HG02943 (cell line): ENCODE measurements around the gene CSAG2.
"Not testable (repeated sequence)": the region's sequence is repeated elsewhere in the genome, so short reads cannot be mapped to it uniquely, and the experiment has no call there.

ENCODE experiments used
- ATAC-seq: cut with Tn5 transposase; IDR thresholded peaks from one replicate; pipeline ENCODE4 v1.9.1; 2021; ENCODE audit warnings: mild to moderate bottlenecking, low read depth, moderate library complexity; ENCODE audit not compliant: unreplicated experiment

The CSAG2 gene, protein sequence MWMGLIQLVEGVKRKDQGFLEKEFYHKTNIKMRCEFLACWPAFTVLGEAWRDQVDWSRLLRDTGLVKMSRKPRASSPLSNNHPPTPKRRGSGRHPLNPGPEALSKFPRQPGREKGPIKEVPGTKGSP

DNA sequence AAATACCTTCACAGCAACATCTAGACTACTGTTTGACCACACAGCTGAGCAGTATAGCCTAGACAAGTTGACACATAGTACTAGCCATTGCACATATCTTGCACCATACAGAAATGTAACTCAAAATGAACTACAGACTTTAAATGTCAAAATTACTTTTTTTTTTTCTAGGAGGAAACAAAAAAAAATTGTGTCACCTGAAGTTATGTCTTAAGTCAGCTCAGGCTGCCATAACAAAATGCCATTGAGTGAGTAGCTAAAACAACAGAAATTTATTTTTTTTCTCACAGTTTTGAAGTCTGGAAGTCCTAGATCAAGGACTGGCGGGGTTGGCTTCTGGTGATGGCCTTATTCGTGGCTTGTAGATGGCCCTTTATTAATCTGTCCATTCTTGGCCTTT is at the start of gene CSAG2:
CSAG2 (minus strand) TSS at position 101 of the 400 bp plus-strand sequence. CDS start 161 bp downstream, outside the sequence.
- not testable (repeated sequence) for ATAC-seq

DNA sequence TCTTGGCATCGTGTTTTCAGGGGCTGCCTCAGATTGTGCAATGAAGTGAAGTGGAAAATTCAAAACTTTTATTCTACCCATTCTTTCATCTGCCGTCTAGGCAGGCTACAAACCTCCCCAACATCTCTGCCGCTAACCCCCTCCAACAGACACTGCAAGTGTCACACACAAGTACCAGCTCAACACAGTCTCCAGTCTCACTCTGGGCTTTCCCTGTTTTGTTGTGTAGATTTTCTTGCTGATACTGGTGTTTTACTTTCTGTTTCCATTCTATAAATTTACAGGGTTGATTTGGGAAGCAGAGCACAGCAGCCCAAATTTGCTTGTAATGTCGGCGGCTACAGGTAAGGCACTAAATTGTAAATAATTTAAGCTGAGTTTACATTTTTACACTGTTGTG is 45.8 kb upstream of the CSAG2 start:
- not testable (repeated sequence) for ATAC-seq

DNA sequence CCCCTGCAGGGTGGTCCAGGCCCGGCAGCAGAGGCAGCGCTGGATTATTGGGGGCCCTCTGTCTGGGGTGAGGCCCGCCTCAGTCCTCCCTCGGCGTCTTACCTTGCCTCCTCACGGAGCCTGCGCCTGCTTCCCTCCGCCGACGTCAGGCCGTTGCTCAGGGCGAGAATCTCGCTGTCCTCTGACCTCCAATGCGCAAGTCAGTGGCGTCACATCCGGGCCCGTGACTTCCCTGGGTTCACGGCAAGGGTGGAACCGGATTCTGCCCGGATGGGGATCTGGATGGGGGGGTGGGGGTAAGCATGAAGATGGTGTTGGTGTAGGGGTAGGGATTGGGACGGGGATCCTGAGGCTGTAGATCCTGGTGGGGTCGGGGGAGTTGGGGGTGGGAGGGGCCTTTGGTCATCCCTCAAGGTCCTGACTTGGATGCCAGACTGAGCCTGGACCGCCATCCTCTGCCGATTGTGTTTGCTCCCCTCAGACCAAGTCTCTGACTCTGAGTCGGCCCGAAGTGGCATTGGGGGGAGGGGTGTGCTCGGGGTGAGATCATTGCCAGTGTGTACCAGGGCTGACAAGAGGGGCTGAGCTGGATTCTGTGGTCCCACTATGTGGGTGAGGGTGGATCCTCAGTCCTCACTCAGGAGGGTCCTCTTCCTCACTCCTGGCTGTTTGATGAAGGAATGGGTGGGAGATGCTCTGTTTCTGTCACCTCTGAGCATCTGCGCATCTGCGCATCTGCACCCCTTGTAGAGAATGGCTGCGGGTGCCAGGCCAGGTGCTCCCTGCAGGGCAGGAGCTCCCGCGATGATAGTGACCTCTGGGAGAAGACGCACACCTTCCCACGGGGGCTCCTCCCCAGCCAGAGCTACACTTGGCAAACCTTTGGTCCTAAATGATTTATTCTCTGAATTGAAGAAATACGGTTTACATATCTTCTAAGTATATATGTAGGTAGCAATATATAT is 44.9 kb upstream of the CSAG2 start, which contains the start of gene MAGEA2:
MAGEA2 (minus strand) TSS at position 157 of the 965 bp plus-strand sequence. CDS start 2,479 bp downstream, outside the sequence.
- not testable (repeated sequence) for ATAC-seq

DNA sequence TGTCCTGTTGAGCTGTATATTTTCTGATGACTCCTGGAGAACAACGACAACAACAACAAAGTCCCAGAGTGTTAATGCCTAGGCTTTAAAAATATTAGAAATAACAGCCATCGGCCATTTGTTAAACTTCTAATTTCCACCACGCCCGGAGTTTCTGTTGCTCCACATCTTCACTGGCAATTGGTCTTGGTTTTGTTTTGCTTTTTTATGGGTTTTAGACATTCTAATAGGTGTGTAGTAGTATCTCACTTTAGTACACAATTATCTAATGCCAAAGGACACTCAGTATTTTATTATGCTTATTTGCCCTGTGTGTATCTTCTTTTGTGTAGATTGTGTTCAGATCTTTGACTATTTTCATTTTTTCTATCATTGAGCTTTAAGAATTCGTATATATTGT is 29.5 kb upstream of the CSAG2 start:
- ATAC-seq: no peak

DNA sequence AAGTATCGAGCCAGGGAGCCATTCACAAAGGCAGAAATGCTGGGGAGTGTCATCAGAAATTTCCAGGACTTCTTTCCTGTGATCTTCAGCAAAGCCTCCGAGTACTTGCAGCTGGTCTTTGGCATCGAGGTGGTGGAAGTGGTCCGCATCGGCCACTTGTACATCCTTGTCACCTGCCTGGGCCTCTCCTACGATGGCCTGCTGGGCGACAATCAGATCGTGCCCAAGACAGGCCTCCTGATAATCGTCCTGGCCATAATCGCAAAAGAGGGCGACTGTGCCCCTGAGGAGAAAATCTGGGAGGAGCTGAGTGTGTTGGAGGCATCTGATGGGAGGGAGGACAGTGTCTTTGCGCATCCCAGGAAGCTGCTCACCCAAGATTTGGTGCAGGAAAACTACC is 27.5 kb upstream of the CSAG2 start:
- not testable (repeated sequence) for ATAC-seq

DNA sequence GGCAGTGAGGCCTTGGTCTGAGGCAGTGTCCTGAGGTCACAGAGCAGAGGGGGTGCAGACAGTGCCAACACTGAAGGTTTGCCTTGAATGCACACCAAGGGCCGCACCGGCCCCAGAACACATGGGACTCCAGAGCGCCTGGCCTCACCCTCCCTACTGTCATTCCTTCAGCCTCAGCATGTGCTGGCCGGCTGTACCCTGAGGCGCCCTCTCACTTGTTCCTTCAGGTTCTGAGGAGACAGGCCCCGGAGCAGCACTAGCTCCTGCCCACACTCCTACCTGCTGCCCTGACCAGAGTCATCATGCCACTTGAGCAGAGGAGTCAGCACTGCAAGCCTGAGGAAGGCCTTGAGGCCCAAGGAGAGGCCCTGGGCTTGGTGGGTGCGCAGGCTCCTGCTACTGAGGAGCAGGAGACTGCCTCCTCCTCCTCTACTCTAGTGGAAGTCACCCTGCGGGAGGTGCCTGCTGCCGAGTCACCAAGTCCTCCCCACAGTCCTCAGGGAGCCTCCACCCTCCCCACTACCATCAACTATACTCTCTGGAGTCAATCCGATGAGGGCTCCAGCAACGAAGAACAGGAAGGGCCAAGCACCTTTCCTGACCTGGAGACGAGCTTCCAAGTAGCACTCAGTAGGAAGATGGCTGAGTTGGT is 26.9 kb upstream of the CSAG2 start:
- ATAC-seq: no peak

DNA sequence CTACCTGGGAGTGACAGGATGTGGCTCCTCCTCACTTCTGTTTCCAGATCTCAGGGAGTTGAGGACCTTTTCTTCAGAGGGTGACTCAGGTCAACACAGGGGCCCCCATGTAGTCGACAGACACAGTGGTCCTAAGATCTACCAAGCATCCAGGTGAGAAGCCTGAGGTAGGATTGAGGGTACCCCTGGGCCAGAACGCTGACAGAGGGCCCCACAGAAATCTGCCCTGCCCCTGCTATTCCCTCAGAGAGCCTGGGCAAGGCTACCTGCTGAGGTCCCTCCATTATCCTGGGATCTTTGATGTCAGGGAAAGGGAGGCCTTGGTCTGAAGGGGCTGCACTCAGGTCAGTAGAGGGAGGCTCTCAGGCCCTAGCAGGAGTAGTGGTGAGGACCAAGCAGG is 26.0 kb upstream of the CSAG2 start:
- no peak for ATAC-seq

DNA sequence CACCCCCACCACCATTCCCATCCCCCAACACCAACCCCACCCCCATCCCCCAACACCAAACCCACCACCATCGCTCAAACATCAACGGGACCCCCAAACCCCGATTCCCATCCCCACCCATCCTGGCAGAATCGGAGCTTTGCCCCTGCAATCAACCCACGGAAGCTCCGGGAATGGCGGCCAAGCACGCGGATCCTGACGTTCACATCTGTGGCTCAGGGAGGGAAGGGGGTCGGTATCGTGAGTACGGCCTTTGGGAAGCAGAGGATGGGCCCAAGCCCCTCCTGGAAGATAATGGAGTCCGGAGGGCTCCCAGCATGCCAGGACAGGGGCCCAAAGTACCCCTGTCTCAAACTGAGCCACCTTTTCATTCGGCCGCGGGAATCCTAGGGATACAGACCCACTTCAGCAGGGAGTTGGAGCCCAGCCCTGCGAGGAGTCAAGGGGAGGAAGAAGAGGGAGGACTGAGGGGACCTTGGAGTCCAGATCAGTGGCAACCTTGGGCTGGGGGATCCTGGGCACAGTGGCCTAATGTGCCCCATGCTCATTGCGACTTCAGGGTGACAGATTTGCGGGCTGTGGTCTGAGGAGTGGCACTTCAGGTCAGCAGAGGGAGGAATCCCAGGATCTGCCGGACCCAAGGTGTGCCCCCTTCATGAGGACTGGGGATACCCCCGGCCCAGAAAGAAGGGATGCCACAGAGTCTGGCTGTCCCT is 25.2 kb upstream of the CSAG2 start:
- not testable (repeated sequence) for ATAC-seq

DNA sequence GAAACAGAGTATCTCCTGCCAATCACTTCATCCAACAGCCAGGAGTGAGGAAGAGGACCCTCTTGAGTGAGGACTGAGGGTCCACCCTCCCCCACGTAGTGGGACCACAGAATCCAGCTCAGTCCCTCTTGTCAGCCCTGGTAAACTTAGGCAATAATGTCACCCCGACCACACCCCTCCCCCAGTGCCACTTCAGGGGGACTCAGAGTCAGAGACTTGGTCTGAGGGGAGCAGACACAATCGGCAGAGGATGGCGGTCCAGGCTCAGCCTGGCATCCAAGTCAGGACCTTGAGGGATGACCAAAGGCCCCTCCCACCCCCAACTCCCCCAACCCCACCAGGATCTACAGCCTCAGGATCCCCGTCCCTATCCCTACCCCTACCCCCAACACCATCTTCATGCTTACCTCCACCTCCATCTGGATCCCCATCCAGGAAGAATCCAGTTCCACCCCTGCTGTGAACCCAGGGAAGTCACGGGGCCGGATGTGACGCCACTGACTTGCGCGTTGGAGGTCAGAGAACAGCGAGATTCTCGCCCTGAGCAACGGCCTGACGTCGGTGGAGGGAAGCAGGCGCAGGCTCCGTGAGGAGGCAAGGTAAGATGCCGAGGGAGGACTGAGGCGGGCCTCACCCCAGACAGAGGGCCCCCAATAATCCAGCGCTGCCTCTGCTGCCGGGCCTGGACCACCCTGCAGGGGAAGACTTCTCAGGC is 24.3 kb upstream of the CSAG2 start, which contains the start of the genes CSAG1 and MAGEA12:
CSAG1 (minus strand) TSS at position 461 of the 715 bp plus-strand sequence. CDS start 1,261 bp downstream, outside the sequence.
MAGEA12 (plus strand) TSS at position 497 of the 715 bp plus-strand sequence. CDS start 2,405 bp downstream, outside the sequence.
- ATAC-seq: no peak

DNA sequence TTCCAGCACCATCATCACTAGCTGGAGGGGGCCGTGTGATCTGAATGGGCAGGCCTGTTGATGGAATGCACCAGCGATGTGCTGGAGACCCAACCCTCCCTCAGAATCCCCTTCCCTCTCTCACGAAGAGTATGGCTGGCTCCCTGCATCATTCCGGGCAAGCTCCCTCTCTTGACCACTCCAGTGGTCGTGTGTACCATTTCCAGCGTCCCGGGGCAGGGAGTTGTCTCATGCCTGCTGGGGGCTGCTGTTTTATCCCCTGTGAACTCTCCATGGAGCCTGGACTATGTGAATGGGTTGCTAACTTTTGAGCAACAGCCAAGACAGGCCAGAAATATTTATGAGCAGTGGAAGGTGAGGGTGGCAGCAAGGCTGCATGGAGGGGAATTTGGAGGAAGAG is 16.3 kb upstream of the CSAG2 start:
- ATAC-seq: no peak

DNA sequence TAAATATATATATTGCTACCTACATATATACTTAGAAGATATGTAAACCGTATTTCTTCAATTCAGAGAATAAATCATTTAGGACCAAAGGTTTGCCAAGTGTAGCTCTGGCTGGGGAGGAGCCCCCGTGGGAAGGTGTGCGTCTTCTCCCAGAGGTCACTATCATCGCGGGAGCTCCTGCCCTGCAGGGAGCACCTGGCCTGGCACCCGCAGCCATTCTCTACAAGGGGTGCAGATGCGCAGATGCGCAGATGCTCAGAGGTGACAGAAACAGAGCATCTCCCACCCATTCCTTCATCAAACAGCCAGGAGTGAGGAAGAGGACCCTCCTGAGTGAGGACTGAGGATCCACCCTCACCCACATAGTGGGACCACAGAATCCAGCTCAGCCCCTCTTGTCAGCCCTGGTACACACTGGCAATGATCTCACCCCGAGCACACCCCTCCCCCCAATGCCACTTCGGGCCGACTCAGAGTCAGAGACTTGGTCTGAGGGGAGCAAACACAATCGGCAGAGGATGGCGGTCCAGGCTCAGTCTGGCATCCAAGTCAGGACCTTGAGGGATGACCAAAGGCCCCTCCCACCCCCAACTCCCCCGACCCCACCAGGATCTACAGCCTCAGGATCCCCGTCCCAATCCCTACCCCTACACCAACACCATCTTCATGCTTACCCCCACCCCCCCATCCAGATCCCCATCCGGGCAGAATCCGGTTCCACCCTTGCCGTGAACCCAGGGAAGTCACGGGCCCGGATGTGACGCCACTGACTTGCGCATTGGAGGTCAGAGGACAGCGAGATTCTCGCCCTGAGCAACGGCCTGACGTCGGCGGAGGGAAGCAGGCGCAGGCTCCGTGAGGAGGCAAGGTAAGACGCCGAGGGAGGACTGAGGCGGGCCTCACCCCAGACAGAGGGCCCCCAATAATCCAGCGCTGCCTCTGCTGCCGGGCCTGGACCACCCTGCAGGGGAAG is 5.0 kb upstream of the CSAG2 start, which contains the start of gene MAGEA2B:
MAGEA2B (plus strand) TSS at position 814 of the 973 bp plus-strand sequence. CDS start 2,479 bp downstream, outside the sequence.
- ATAC-seq: not testable (repeated sequence)

DNA sequence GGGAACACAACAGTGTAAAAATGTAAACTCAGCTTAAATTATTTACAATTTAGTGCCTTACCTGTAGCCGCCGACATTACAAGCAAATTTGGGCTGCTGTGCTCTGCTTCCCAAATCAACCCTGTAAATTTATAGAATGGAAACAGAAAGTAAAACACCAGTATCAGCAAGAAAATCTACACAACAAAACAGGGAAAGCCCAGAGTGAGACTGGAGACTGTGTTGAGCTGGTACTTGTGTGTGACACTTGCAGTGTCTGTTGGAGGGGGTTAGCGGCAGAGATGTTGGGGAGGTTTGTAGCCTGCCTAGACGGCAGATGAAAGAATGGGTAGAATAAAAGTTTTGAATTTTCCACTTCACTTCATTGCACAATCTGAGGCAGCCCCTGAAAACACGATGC is 4.1 kb upstream of the CSAG2 start:
- ATAC-seq: not testable (repeated sequence)

DNA sequence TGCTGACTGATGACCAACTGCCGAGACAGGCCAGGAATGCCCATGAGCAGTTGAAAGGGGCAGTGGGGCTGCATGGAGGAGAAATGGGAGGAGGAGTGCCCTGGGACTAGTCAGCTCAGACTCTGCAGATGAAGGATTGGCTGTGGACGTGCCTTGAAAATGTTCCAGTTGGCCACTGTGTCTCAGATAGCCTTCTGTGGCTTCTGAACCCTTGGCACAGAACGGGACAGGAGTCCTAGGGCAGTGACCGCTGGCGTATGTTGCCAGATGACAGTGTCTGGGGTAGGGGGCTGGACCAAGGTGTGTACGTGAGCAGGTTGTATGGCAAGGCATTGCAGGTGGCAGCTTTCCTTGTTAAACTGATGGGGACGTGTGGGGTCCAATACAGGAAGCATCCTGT is 2.6 kb downstream of the CSAG2 start:
- ATAC-seq: not testable (repeated sequence)

DNA sequence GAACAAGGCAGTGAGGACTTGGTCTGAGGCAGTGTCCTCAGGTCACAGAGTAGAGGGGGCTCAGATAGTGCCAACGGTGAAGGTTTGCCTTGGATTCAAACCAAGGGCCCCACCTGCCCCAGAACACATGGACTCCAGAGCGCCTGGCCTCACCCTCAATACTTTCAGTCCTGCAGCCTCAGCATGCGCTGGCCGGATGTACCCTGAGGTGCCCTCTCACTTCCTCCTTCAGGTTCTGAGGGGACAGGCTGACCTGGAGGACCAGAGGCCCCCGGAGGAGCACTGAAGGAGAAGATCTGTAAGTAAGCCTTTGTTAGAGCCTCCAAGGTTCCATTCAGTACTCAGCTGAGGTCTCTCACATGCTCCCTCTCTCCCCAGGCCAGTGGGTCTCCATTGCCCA is 8.7 kb downstream of the CSAG2 start:
- ATAC-seq: not testable (repeated sequence)

DNA sequence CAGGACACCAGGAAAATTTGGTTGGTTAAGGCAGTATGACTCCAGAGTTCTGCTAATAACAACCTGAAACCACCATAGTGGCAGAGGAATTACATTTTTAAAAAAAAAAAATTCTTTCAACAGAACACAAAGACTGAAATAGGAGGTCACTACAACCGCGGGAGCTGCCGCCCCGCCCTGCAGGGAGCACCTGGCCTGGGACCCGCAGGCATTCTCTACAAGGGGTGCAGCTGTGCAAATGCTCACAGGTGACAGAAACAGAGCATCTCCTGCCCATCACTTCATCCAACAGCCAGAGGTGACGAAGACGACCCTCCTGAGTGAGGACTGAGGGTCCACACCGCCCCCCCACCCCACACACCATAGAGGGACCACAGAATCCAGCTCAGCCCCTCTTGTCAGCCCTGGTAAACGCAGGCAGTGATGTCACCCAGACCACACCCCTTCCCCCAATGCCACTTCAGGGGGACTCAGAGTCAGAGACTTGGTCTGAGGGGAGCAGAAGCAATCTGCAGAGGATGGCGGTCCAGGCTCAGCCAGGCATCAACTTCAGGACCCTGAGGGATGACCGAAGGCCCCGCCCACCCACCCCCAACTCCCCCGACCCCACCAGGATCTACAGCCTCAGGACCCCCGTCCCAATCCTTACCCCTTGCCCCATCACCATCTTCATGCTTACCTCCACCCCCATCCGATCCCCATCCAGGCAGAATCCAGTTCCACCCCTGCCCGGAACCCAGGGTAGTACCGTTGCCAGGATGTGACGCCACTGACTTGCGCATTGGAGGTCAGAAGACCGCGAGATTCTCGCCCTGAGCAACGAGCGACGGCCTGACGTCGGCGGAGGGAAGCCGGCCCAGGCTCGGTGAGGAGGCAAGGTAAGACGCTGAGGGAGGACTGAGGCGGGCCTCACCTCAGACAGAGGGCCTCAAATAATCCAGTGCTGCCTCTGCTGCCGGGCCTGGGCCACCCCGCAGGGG is 10.8 kb downstream of the CSAG2 start, which contains the start of gene MAGEA3:
MAGEA3 (plus strand) TSS at position 843 of the 980 bp plus-strand sequence. CDS start 2,039 bp downstream, outside the sequence.
- ATAC-seq: not testable (repeated sequence)

DNA sequence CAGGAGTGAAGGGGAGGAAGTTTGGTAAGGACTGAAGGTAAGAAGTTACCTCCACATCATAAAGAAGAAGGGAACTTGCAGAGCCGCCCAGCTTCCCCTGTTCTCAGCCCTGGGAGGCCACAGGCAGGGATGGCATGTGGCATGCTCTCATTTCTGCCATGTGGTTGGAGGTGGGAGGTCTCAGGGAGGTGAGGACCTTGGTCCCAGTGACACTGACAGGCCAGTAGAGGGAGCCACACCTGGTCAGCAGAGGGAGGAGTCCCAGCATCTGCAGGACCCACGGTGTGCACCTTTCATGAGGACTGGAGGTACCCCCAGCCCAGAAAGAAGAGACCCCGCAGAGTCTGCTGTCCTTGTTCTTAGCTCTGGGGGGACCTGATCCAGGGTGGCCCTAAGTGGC is 28.1 kb downstream of the CSAG2 start:
- not testable (repeated sequence) for ATAC-seq

DNA sequence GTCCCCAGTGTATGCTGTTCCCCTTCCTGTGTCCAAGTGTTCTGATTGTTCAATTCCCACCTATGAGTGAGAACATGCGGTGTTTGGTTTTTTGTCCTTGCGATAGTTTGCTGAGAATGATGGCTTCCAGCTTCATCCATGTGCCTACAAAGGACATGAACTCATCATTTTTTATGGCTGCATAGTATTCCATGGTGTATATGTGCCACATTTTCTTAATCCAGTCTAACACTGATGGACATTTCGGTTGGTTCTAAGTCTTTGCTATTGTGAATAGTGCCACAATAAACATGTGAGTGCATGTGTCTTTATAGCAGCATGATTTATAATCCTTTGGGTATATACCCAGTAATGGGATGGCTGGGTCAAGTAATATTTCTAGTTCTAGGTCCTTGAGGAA is 34.4 kb downstream of the CSAG2 start:
- ATAC-seq: not testable (repeated sequence)
